GM19467 (cell line): ENCODE data around the gene IFITM1.
"Not testable (repeated sequence)": the region's sequence is repeated elsewhere in the genome, so short reads cannot be mapped to it uniquely, and the experiment has no call there.

Experiments used
- ATAC-seq: cut with Tn5 transposase; IDR thresholded peaks from one replicate; pipeline ENCODE4 v1.9.1; 2021; ENCODE audit warnings: mild to moderate bottlenecking, moderate library complexity; ENCODE audit not compliant: unreplicated experiment

The IFITM1 gene

DNA sequence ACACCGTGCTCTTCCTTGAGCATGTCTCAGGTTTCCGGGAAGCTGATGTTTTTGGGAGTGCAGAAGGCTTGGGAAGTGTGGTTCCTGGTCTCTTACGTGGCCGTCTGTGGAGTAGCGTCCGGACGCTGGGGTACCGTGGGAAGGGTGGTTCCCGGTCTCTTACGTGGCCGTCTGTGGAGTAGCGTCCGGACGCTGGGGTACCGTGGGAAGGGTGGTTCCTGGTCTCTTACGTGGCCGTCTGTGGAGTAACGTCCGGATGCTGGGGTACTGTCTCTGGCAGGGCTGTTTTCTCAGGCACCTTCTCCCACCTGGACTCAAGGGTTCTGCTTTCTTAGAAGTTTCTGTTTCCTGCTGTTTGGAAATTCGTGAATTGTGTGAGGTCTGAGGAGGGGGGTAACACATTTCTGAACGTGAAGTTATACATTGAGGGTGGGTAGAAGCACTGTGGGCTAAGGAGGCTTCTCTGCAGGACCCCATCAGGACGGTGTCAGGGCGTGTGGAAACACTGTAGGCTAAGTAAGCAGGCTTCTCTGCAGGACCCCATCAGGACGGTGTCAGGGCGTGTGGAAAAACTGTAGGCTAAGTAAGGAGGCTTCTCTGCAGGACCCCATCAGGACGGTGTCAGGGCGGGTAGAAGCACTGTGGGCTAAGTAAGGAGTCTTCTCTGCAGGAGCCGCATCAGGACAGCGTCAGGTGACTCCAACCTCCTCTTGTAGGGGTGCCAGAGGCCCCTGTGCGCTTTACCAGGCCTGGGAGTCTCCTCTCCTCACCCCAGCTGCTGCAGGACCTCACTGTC, 12.2 kb downstream of the IFITM1 start:
- no peak for ATAC-seq

DNA sequence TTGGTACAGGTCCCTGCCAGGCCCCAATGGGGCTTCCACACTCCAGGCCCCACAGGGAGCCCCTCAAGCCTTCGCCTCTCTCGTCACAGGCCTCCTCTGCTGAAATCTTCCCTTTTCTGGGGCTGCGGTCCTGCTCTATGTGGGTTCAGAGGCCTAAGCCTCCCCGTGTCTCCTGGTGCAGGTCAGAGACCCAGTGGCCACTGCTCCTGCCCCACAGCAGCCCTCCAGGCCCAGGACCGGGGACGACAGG, 12.7 kb downstream of the IFITM1 start:
- ATAC-seq = no peak

DNA sequence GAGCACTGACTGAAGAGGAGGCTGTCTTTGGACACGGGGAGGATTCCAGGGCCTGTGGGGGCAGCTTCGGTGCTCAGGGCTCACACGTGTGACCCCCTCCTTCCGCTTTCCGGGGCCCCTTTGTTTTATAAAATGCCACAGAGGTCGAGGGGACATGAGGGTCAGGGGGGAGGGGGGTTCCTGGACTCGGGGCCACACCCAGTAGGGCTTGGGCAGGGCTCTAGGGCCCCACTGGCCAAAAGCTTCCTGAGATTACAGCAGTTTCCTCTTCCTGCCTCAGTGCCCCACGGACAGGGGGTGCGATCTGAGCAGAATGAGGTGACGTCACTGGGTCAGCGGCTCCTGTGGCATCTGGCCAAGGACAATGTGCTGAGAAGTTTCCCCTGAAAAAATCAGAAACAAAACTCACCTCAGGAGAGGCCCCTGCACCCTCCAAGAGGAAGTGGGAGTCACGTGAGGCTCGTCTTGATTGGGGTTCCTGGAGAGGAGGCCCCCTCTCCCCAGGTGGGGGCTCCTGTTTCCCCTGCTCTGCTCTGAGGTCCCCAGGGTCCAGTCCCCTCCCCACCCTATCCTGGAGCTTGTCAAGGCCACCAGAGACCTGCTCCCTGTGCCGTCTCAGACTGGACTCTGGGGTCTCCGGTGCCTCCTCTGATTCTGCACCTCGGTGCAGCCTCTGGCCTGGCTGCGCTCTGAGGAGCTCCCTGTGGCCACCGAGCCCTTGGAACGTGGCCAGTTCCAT, 13.2 kb downstream of the IFITM1 start:
- ATAC-seq = peak; percentile 62

DNA sequence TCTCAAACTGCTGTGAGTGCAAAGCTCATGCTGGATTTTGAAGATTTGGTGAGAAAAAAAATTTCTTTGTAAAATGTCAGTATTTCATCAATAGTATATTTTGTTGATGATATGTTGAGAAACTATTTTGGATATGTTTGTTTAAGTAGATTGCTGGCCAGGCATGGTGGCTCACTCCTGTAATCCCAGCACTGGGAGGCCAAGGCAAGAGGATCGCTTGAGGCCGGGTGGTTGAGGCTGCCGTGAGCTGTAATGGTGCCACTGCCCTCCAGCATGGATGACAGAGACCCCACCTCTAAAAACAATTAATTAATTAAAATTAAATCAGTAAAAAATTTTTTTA, 13.7 kb downstream of the IFITM1 start:
- ATAC-seq = no peak

DNA sequence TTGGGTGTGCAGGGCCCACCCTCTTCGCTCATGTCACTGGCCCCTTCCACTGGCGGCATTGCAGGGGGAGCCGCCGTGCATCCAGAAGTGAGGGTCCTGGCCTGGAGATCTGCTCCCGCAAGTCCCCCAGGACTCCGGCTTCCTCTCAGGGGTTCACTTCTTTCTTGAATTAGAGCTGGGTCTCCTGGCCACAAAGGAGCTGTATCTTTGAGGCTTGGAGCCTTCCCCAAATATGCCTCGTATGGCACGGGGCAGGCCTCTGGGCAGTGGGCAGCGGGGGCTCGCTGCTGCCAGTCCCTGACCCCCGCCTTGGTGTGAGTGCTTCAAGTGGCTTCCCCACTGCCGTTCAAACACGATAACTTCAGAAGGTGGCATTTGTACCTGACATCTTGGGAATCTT, 14.2 kb downstream of the IFITM1 start:
- ATAC-seq = no peak

DNA sequence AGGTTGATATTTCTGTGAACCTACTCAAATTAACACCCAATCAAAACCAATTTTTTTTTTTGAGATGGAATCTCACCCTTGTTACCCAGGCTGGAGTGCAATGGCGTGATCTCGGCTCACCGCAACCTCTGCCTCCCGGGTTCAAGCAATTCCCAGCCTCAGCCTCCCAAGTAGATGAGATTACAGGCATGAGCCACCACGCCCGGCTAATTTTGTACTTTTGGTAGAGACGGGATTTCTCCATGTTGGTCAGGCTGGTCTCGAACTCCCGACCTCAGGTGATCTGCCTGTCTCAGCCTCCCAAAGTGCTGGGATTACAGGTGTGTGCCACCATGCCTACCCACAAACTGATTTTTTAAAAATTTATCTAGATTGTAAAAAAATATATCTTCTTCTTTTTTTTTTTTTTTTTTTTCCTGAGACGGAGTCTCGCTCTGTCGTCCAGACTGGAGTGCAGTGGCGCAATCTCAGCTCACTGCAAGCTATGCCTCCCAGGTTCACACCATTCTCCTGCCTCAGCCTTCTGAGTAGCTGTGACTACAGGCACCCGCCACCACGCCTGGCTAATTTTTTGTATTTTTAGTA, 14.8 kb downstream of the IFITM1 start:
- ATAC-seq = not testable (repeated sequence)

DNA sequence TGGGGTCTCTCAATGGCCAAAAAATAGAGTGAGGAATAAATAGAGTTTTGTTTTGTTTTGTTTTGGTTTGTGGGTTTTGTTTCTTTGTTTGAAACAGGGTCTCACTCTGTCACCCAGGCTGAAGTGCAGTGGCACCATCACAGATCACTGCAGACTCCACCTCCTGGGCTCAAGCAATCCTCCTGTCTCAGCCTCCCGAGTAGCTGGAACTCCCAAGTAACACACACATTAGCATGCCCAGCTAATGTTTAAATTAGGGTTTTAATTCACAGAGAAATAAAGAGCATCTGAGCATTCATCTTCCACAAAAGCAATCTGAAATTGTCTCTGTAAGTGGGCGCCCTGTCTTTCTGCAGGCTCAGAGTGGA, 16.0 kb downstream of the IFITM1 start:
- no peak for ATAC-seq

DNA sequence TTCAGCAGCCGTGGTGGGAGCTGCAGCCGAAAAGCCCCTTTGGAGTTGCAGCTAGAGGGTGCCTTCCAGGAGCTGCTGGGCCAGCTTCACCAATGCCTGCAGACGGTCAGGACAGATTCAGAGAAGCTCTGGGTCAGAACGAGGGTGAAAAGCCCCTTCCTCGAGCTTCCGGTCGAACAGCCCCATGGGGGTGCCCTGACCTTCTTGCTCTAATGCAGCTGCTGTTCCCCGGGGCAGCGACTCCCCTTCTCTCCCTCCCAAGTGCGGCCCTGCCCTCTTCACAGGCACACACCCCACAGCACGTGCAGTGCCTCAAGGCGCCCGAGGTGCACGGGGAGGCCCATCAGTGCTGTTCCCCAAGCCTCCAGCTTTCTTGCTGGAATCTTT, 16.5 kb downstream of the IFITM1 start:
- ATAC-seq = no peak

DNA sequence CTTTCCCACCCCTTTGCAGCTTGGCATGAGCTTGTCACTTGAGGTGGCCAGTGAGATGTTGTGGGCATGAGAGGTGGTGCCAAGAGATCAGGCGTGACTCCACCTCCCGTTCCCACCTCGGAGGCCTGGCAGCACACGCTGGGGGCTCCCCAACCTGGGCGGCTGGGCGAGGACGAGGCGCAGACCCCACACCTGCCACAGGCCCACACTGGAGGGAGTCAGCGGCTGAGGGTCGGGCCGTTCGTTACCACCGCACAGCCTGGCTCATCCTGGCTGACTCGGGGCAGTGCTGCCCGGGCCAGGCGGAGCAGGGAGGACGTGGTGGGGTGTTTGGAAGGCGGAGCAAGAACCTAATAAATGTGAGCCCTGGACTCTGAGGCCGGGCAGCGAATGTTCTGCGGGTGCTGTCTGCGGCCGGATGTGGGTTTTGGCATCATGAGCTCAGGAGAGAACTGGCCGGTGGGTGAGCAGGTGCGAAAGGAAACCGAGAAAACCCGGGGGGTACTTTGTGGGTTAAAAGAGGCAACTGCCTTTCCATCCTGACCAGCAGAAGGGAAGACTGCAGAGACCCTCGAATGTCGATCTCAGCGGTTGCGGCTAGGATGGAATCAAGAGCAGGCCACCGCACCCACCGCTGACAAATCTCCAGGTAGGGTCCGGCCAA, 17.0 kb downstream of the IFITM1 start:
- ATAC-seq = no peak

DNA sequence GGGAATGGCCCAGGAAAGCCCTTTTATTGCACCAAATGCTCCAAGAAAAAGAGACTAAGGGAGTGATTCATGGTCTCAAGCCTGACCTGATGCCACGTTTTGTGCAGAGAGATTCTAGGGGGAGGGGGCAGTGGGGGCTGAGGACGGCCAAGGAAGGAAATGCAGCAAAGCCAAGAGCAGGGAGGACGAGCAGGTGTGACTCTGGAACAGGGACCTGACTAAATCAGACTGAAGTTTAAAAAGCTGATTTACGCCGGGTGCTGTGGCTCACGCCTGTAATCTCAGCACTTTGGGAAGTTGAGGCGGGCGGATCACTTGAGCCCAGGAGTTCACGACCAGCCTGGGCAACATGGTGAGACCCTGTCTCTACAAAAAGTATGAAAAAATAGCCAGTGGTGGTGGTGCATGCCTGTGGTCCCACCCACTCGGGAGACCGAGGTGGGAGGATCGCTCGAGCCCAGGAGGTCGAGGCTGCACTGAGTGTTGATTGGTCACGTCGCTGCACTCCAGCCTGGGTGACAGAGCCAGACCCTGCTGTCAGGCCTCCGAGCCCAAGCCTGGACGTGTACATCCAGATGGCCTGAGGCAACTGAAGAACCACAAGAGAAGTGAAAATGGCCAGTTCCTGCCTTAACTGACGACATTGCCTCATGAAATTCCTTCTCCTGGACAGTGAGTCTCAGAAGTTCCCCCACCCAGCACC, 17.7 kb downstream of the IFITM1 start:
- ATAC-seq = no peak

DNA sequence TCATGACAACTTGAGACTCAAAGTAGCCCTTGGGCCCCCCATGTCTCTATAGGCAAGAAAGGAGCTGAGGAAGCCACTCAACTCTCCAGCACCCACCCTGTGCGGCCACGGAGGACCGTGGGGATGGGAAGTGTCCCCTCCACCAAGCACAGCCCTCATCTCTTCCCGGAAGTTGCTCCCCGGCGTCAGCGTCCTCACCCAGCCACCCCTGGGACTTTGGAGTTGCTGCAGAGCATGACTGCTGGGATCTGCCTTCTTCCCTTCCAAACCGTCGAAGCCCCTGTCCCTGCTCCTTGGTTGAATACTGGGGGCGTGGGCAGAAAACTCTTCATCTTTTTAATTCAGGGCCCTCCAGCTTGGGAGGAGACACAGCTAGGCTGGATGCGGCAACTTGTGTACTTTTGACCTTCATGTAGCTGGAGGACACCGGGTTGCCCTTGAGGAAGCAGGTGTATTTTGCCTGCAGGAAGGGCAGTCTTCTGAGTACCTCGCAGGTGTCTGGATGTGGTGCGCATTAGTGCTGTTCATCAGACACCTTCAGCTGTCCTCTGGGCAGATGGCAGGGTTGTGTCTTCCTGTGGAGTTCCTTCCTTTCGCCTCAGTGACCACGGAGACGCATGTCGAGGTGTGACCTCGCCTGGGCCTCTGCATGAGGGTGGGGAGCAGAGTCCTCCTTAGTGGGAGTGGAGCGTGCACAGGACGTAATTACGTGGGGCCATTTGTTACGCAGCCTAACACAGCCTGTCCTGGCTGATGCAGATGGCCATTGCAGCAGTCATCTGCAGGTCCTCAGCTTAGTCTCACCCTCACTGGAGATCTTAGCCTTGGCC, 19.0 kb downstream of the IFITM1 start:
- no peak for ATAC-seq

DNA sequence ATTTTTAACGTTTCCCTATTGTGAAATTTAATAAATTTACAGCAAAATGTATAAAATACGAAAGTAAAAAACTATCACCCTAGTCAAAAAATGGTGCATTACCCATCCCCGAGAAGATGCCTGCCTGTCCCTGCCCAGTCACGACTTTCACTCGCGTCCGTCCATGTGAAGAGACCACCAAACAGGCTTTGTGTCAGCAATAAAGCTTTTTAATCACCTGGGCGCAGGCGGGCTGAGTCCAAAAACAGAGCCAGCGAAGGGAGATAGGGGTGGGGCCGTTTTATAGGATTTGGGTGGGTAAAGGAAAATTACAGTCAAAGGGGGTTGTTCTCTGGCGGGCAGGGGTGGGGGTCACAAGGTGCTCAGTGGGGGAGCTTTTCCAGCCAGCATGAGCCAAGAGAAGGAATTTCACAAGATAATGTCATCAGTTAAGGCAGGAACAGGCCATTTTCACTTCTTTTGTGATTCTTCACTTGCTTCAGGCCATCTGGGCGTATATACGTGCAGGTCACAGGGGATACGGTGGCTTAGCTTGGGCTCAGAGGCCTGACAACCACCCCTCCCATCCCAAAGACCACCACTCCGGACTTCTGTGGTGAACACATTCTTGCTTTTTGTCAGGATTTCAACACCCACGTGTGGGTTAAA, 19.9 kb downstream of the IFITM1 start:
- ATAC-seq = not testable (repeated sequence)

DNA sequence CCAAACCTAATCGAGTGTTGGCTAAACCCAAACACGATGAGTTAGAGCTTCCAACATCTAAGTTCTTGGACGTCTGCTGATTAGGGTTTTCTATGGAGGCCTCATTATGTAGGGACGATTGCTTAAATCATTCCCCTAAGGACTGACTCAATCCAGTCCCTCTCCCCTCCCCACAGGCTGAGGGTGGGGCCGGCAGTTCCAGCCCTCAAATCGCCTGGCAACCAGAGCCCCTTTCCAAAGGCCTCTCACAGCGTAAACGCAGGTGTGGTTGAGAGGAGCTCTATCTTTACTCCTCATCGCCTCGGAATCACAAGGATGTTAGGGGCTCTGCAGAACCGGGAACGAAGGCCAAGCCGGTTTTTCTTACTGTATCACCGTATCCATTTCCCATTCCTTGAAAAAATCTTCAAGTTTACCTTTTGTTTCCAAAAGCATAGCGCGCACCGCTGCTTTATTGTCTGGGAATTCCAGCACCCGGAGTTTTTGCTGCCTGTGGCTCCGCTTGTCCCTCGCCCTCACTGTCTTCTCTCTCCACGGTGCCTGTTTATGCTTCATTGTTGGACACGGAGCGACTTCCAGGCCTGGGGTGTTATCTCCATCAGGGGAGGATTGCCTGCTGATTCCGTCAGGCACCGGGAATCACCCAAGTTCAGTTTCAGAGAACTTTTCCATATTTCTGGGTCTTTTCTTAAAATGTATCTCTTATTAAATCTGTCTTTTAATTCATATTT, 20.6 kb downstream of the IFITM1 start:
- ATAC-seq = no peak

DNA sequence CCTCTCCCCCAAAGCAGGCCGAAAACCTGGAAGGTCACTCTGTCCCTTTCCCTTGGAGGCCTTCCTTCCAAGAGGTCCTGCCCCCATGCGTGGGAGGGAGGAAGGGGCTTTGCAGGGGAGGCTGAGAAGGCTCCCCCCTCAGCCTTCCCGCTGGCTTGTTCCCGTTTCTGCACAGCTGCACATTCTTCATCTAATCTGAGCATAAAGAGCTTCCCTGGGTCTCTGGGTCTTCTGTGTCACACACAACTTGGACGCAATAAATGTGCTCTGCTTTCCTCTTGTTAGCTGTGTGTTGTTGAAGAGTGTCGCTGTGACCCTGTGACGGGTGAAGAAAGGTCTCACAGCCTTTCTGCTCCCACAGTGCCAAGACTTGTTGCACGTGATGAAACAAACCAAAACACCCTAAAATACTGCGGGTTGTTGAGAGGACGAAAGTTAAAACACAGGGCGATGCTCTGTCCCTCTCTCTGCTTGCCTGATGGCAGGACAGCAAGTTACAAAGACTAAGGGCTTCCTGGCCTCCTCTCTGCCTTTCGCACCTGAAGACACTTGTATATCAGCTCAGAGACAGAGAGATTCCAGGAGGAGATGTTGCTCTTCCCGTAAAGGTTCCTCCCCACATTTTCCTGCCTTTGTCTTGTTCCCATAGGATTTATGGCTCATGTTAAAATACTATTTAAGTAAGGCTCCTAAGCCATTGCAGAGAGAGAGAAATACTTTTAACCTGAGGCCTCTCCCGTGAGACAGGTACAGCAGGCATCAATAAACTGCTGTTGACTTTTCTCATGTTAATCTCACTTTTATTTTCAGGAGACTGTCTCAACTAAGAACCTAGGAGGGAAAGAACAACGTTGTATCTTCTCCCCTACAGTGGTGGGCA, 22.2 kb downstream of the IFITM1 start:
- ATAC-seq = no peak

DNA sequence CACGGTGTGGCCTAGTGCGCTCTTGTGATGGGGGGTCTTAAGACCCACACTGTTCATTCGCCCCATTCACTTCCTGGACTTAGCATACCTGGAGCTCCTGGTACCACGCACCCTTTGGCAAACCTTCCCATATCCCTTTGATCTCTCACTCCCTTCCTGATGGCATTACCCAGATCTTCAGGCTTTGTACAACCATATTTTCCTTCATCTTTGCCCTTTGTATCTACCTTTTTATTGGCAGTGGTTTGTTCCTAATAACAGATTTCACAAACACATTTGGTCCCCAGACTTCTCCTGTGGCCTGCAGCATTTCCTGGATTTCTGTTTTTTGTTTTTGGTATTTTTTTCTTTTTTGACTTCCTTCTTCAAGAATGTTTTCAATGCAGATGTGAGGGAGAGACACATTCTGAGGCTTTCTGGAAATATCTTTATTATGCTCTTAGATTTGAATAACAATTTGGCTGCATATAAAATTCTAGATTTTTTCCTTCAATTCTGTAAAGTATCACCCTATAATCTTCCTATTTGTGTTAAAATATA, 22.9 kb downstream of the IFITM1 start:
- ATAC-seq = no peak

DNA sequence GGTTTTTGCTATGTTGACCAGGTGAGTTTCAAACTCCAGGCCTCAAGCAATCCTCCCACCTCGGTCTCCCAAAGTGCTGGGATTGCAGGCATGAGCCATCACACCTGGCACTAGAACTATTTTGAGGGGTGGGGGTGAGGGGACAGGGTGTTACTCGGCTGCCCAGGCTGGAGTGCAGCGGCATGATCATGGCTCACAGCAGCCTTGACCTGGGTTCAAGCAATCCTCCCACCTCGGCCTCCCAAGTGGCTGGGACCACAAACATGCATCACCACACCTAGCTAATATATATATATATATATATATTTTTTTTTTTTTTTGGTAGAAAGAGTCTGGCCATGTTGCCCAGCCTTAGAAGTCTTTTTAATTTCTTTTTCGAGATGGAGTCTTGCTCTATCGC, 23.9 kb downstream of the IFITM1 start:
- ATAC-seq = no peak

DNA sequence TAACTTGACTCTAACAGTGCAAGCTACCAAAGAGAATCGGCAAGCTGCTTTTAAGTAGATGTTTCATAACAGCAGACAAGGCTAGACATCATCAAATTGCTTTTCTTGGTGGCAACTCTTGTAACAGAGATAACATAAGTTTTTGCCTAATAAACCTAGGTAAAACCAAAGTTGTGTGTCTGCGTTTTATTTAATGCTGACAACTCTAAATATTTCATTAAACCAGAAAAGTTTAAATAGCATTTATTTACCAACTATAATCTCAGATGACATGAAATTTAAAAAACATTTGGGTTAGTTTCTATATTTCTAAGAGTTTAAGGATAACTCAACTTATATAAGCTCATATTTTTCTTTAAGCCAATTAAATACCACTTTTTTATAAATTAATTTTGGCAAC, 26.1 kb downstream of the IFITM1 start:
- ATAC-seq = no peak
